OCI-LY7 (cell line): ENCODE data around the gene FHL5. TPM values are rescaled to one million over a fixed set of nuclear protein-coding genes. Genes with fewer than 3 reads are reported as not detected.

Source experiments
- BruUV-seq: library from RNA; stranded (reverse); fragments of 400-500 nt; replicated peaks from 2 replicates; lab custom pipeline; 2021; lab: Mats Ljungman, UMichigan
- CTCF ChIA-PET: fragments of 300-600 bp; sonication (Branson Sonifier 250); formaldehyde crosslinking; loops from one replicate; lab custom pipeline; 2022; ENCODE audit warnings: antibody characterized with exemption; ENCODE audit not compliant: unreplicated experiment; lab: Charles Lee
- POLR2A ChIA-PET: fragments of 300-600 bp; sonication (Branson Sonifier 250); formaldehyde crosslinking; loops from one replicate; lab custom pipeline; 2022; ENCODE audit warnings: antibody characterized with exemption; lab: Charles Lee
- DNase-seq: peaks from one replicate; pipeline ENCODE4 v3.0.0-alpha.2; 2015; ENCODE audit warnings: low spot score
- H2AFZ ChIP-seq: fragments of 200-600 bp; sonication (generic), shearing (Covaris generic); 2 replicates; pipeline ENCODE4 v1.6.1; 2014; ENCODE audit warnings: mild to moderate bottlenecking, antibody characterized with exemption, low read length, moderate library complexity
- H3K27ac ChIP-seq: fragments of 200-600 bp; sonication (generic); 2 replicates; pipeline ENCODE4 v1.5.1; 2014; ENCODE audit warnings: mixed run types, low read depth, mild to moderate bottlenecking, moderate library complexity, low read length, inconsistent platforms; ENCODE audit not compliant: poor library complexity, severe bottlenecking
- H3K36me3 ChIP-seq: fragments of 200-600 bp; sonication (generic); 2 replicates; pipeline ENCODE4 v1.6.1; 2014; ENCODE audit warnings: mild to moderate bottlenecking, antibody characterized with exemption, low read length, moderate library complexity, mixed read lengths; ENCODE audit not compliant: insufficient read depth
- H3K4me1 ChIP-seq: fragments of 200-600 bp; sonication (generic); 2 replicates; pipeline ENCODE4 v1.5.1; 2014; ENCODE audit warnings: mild to moderate bottlenecking, low read length; ENCODE audit not compliant: insufficient read depth, poor library complexity, severe bottlenecking
- H3K4me2 ChIP-seq: fragments of 200-600 bp; sonication (generic); 2 replicates; pipeline ENCODE4 v1.6.1; 2014; ENCODE audit warnings: mild to moderate bottlenecking, low read length
- H3K4me3 ChIP-seq: fragments of 200-600 bp; sonication (generic); 2 replicates; pipeline ENCODE4 v1.5.1; 2014; ENCODE audit warnings: mild to moderate bottlenecking, low read depth, low read length; ENCODE audit not compliant: poor library complexity, severe bottlenecking
- H3K79me2 ChIP-seq: fragments of 200-600 bp; sonication (generic); 2 replicates; pipeline ENCODE4 v1.6.1; 2016; ENCODE audit warnings: low read depth, mild to moderate bottlenecking, low read length, moderate library complexity, mixed read lengths; ENCODE audit not compliant: insufficient read depth
- H3K9me2 ChIP-seq: fragments of 200-600 bp; sonication (generic); 2 replicates; pipeline ENCODE4 v1.6.1; 2016; ENCODE audit warnings: mild to moderate bottlenecking, low read length, mixed read lengths; ENCODE audit not compliant: insufficient read depth
- H3K9me3 ChIP-seq: fragments of 200-600 bp; sonication (generic); 2 replicates; pipeline ENCODE4 v1.6.1; 2014; ENCODE audit warnings: mild to moderate bottlenecking, mixed run types, low read length, mixed read lengths
- H4K20me1 ChIP-seq: fragments of 200-600 bp; sonication (generic); 2 replicates; pipeline ENCODE4 v1.6.1; 2014; ENCODE audit warnings: mild to moderate bottlenecking, antibody characterized with exemption, low read length, moderate library complexity, mixed read lengths; ENCODE audit not compliant: insufficient read depth
- CTCF ChIP-seq: fragments of 200-600 bp; sonication (generic); conservative IDR thresholded peaks from 2 replicates; pipeline ENCODE4 v1.5.1; 2014; ENCODE audit warnings: mild to moderate bottlenecking, antibody characterized with exemption, low read length, moderate library complexity, mixed read lengths
- EZH2phosphoT487 ChIP-seq: fragments of 200-600 bp; sonication (generic); IDR thresholded peaks from 2 replicates; pipeline ENCODE4 v1.6.1; 2018; ENCODE audit warnings: low read depth, borderline replicate concordance, mild to moderate bottlenecking, mixed run types, antibody characterized with exemption, low read length, moderate library complexity, mixed read lengths
- intact Hi-C: fragments of 100-400 bp; cut with micrococcal nuclease; formaldehyde crosslinking; loops from one replicate; pipeline ENCODE4 v1.10.0; 2022; ENCODE audit not compliant: unreplicated experiment
- total RNA-seq, 2 experiments: library from RNA; depleted of rRNA in 1 of 2; stranded (reverse); fragments of >200 nt in 1 of 2; shearing (Covaris generic) in 1 of 2; gene quantifications; 2 replicates each; pipeline ENCODE4 v1.2.3, GENCODE V29; 2014 to 2022

The FHL5 gene
- total RNA-seq, 2 experiments from 2014 or later = not detected

GRCh38 chr6:96582436-96582835, 19.5 kb downstream of the FHL5 start:
- no peak for TF ChIP-seq CTCF
- TF ChIP-seq EZH2phosphoT487 = no peak
- Histone ChIP-seq H3K9me3 (no peaks in the 10 kb centered on the region), H3K4me2 (no peak overlapping the region), H2AFZ (no peak overlapping the region), H3K4me1 (no peaks in the 10 kb centered on the region), H4K20me1 (no peaks in the 10 kb centered on the region), H3K27ac (no peak overlapping the region), H3K79me2 (no peaks in the 10 kb centered on the region), H3K4me3 (no peak overlapping the region), H3K36me3 (no peaks in the 10 kb centered on the region), H3K9me2 (no peaks in the 10 kb centered on the region)
- intact Hi-C loops = no loop called here
- no peak for DNase-seq
- CTCF ChIA-PET = no interaction called here
- POLR2A ChIA-PET = interaction anchor here (0.6 to 1.5 kb wide), 4 partner anchors 14 to 38 kb away, joined by 4 to 6 read pairs (median 6); no protein-coding TSS in a partner anchor
- no TSS peak for BruUV-seq

GRCh38 chr6:96604420-96604819, 41.5 kb downstream of the FHL5 start:
- Histone ChIP-seq H3K27ac (no peak overlapping the region), H3K79me2 (no peaks in the 10 kb centered on the region), H3K4me3 (no peak overlapping the region), H2AFZ (no peak overlapping the region), H3K4me1 (peaks cover 12% of the 10 kb centered on the region), H3K36me3 (no peaks in the 10 kb centered on the region), H3K9me3 (no peaks in the 10 kb centered on the region), H3K4me2 (no peak overlapping the region), H3K9me2 (no peaks in the 10 kb centered on the region), H4K20me1 (no peaks in the 10 kb centered on the region)
- TF ChIP-seq EZH2phosphoT487 (no peak), CTCF (no peak)
- ChIA-PET CTCF (no interaction called here), POLR2A (interaction anchor here (0.7 to 1.3 kb wide), 3 partner anchors 9 to 81 kb away, joined by 3 to 5 read pairs (median 3); no protein-coding TSS in a partner anchor)
- intact Hi-C loops = no loop called here
- BruUV-seq = no TSS peak
- DNase-seq = no peak

- intact Hi-C loops = no loop called here
- Histone ChIP-seq H3K36me3 (no peaks in the 10 kb centered on the region), H3K9me3 (no peaks in the 10 kb centered on the region), H3K27ac (no peak overlapping the region), H4K20me1 (no peaks in the 10 kb centered on the region), H3K4me3 (no peak overlapping the region), H3K4me1 (peaks cover 49% of the 10 kb centered on the region), H3K9me2 (no peaks in the 10 kb centered on the region), H3K79me2 (no peaks in the 10 kb centered on the region), H2AFZ (no peak overlapping the region; the same call in 1 of the 2 replicates), H3K4me2 (no peak overlapping the region)
- ChIA-PET CTCF (no interaction called here), POLR2A (interaction anchor here (0.6 to 4.9 kb wide), 9 partner anchors 9 to 230 kb away, joined by 3 to 29 read pairs (median 4); no protein-coding TSS in a partner anchor)
- BruUV-seq = no TSS peak
- DNase-seq = no peak
- TF ChIP-seq EZH2phosphoT487 (no peak), CTCF (no peak)
Measured at GRCh38 chr6:96608074-96608473, 45.1 kb downstream of the FHL5 start.
